Measurements from ENCODE around the gene OR1S2.

GRCh38 chr11:58243954-58244353, 40.0 kb upstream of the OR1S2 start:
- TF ChIP-seq ZNF184 (CRISPR knock-in tag; IDR thresholded peaks at IDR 0.05) (no peak), GTF2A2 (tag; IDR thresholded peaks at IDR 0.05) (no peak)
